AG09319 (cell line): ENCODE measurements around the gene STARD3.

Experiments
- DNase-seq: peaks from one replicate; pipeline ENCODE4 v3.0.0-alpha.2; 2010; ENCODE audit warnings: low read depth; ENCODE audit errors: extremely low read depth
- TF ChIP-seq, protein P1 (sequence below): IDR thresholded peaks from 2 replicates; pipeline ENCODE4 v1.5.1; 2011; ENCODE audit warnings: low read depth, mild to moderate bottlenecking, inconsistent platforms, low read length, moderate library complexity

STARD3 gene

GRCh38 chr17:39660011-39660360, 23.0 kb downstream of the STARD3 start:
- TF ChIP-seq, protein P1, sequence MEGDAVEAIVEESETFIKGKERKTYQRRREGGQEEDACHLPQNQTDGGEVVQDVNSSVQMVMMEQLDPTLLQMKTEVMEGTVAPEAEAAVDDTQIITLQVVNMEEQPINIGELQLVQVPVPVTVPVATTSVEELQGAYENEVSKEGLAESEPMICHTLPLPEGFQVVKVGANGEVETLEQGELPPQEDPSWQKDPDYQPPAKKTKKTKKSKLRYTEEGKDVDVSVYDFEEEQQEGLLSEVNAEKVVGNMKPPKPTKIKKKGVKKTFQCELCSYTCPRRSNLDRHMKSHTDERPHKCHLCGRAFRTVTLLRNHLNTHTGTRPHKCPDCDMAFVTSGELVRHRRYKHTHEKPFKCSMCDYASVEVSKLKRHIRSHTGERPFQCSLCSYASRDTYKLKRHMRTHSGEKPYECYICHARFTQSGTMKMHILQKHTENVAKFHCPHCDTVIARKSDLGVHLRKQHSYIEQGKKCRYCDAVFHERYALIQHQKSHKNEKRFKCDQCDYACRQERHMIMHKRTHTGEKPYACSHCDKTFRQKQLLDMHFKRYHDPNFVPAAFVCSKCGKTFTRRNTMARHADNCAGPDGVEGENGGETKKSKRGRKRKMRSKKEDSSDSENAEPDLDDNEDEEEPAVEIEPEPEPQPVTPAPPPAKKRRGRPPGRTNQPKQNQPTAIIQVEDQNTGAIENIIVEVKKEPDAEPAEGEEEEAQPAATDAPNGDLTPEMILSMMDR: no peak
- DNase-seq: no peak

GRCh38 chr17:39660397-39661385, 23.7 kb downstream of the STARD3 start:
- TF ChIP-seq, protein P1: no peak
- no peak for DNase-seq

- no peak for DNase-seq
- TF ChIP-seq, protein P1: no peak
Measured at GRCh38 chr17:39661744-39662541, 25.0 kb downstream of the STARD3 start.

- TF ChIP-seq, protein P1: no peak
- no peak for DNase-seq
Measured at GRCh38 chr17:39662551-39663339, 25.8 kb downstream of the STARD3 start.

DNA sequence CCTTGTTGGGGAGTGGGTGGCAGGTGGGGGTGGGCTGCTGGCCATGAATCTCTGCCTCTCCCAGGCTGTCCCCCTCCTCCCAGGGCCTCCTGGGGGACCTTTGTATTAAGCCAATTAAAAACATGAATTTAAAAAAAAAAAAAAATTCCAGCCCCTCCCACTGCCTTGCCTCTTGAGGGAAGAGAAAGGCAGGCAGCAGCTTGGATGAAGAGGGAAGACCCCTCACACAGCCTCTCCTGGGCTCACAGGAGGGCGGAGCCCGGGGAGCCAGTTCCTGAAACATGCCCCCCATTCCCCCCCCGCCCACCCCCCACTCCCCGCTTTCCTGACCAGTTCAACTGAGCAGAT, 26.4 kb downstream of the STARD3 start:
- DNase-seq: no peak
- TF ChIP-seq, protein P1: no peak

DNA sequence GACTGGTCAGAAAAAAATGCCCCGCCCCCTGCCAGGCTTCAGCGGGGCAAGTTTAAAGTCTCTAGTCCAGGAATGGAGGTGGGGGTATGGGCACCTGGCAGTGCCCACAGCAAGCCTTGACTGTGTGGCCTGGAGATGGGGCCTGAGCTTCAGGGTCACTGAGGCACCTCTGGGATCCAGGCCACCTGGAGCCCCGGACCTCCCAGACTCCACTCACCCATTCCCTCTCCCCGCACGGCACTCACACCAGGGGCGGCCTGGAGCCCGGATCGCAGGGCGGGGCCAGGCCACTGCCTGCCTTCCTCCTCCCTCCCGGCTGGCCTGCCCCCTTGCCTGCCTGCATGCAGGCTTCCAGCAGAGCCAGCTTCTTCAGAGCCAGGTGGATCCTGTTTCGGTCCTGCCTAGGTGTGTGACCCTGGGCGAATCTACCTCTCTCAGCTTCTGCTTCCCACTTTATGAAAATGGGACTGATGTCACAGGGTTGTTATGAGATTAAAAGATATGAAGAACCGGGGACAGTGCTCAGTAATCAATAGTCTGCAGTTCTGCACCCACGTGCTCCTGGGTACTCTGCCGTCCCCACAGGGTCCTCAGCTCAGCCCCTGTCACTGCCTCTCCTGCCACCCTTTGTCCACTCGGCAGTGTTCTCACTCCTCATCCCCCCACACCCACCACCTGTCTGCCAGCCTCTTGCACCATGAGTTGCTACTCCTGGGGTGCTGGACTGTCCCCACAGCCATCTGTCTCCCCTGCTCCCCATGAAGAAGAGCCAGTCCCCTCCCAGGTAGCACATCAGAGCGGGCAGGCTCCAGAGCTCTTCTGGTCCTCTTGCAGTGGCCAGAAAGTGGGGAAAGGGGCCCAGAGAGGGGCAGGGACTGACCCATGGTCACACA, 27.0 kb downstream of the STARD3 start:
- no peak for DNase-seq
- TF ChIP-seq, protein P1: no peak
